Measurements from ENCODE around the gene VILL.

GRCh38 chr3:37970802-37971201 lies 19.8 kb upstream of the VILL start:
- TF ChIP-seq CTCF (IDR thresholded peaks at IDR 0.05; ENCODE audit: insufficient read depth, low read depth, low read length): no peak
- no peak for TF ChIP-seq EZH2 (IDR thresholded peaks at IDR 0.05; ENCODE audit: insufficient read depth, low read length)

Data from astrocyte (in vitro differentiated cells and primary cell).